ENCODE results near the gene TECR.

DNA sequence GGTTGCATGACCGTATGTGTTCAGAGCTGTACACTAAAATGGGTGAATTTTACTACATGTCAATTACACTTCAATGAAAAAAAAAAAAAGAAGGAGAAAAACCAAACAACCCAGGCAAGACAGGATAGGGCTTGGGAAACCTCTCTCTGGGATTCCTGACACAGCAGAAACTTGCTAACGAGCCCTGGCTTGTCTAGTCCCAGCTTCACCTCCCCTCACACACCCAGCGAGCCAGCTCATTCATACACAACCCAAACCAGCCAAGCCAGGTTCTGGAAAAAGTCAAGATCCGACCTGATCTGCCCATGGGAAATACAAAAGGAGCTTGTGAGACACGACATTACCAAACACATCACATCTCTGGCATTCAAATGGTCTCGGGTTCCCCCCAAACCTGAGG, 3.7 kb upstream of the TECR start:
- TF ChIP-seq, protein P1, sequence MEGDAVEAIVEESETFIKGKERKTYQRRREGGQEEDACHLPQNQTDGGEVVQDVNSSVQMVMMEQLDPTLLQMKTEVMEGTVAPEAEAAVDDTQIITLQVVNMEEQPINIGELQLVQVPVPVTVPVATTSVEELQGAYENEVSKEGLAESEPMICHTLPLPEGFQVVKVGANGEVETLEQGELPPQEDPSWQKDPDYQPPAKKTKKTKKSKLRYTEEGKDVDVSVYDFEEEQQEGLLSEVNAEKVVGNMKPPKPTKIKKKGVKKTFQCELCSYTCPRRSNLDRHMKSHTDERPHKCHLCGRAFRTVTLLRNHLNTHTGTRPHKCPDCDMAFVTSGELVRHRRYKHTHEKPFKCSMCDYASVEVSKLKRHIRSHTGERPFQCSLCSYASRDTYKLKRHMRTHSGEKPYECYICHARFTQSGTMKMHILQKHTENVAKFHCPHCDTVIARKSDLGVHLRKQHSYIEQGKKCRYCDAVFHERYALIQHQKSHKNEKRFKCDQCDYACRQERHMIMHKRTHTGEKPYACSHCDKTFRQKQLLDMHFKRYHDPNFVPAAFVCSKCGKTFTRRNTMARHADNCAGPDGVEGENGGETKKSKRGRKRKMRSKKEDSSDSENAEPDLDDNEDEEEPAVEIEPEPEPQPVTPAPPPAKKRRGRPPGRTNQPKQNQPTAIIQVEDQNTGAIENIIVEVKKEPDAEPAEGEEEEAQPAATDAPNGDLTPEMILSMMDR (IDR thresholded peaks at IDR 0.05; ENCODE audit: insufficient read depth, low read length, poor library complexity, severe bottlenecking): no peak
- no peak for TF ChIP-seq EZH2phosphoT487 (conservative IDR thresholded peaks at IDR 0.05; ENCODE audit: low read length)
